GM23338 (cell line): ENCODE data around the gene PSD4. TPM values are rescaled to one million over a fixed set of nuclear protein-coding genes. Genes with fewer than 3 reads are reported as not detected.

Experiments used
- CTCF ChIP-seq, 2 experiments: fragments of 200-600 bp in 1 of 2; sonication (generic) in 1 of 2; conservative IDR thresholded peaks; 2 replicates each; pipeline versions ENCODE4 v1.5.1 to v1.6.1; 2016 to 2017; ENCODE audit warnings: antibody characterized with exemption in 2 of 2, low read depth in 2 of 2, mild to moderate bottlenecking in 2 of 2, moderate library complexity in 1 of 2
- ETS1 ChIP-seq: IDR thresholded peaks from 2 replicates; pipeline ENCODE4 v1.6.1; 2016; ENCODE audit warnings: antibody characterized with exemption
- JUNB ChIP-seq: IDR thresholded peaks from one replicate; pipeline ENCODE4 v1.6.1; 2016; ENCODE audit warnings: antibody characterized with exemption; ENCODE audit not compliant: unreplicated experiment
- ZNF462 ChIP-seq: fragments of 250-450 bp; sonication (Bioruptor Pico); IDR thresholded peaks from 2 replicates; pipeline ENCODE4 v1.5.0; 2020; ENCODE audit warnings: mild to moderate bottlenecking, moderate library complexity
- polyA plus RNA-seq: library from polyadenylated mRNA; unstranded; fragments of >200 nt; fragmentation: Nextera tagmentation; extraction: Ambion mirVana; gene quantifications from 2 replicates; pipeline ENCODE4 v1.2.1, GENCODE V29; 2016
- total RNA-seq: library from RNA; depleted of rRNA; stranded (reverse); fragments of >200 nt; shearing (Covaris generic); gene quantifications from 2 replicates; pipeline ENCODE4 v1.2.3, GENCODE V29; 2014

The PSD4 gene
- total and polyA plus RNA-seq, 2 experiments from 2014 or later: 0.06 to 0.66 TPM

- no peak for TF ChIP-seq ZNF462
- no peak for TF ChIP-seq ETS1
- TF ChIP-seq CTCF (conservative IDR thresholded peaks at IDR 0.05; ENCODE audit: low read depth in 2 of 2): no peak
- no peak for TF ChIP-seq JUNB
These were observed 2.2 kb downstream of the PSD4 start (continued) for GRCh38 chr2:113175736-113176695.
